CD4-positive, alpha-beta T cell treated with Interleukin-4 for 1 hour (primary cell): ENCODE measurements around the gene RBKS.
A peak's percentile ranks its signal among the peaks of the same experiment; 100 is the strongest.

ENCODE experiments used
- DNase-seq, 2 donors: peaks; one replicate each; pipeline ENCODE4 v3.0.0-alpha.2; 2020 to 2022

The RBKS gene

DNA sequence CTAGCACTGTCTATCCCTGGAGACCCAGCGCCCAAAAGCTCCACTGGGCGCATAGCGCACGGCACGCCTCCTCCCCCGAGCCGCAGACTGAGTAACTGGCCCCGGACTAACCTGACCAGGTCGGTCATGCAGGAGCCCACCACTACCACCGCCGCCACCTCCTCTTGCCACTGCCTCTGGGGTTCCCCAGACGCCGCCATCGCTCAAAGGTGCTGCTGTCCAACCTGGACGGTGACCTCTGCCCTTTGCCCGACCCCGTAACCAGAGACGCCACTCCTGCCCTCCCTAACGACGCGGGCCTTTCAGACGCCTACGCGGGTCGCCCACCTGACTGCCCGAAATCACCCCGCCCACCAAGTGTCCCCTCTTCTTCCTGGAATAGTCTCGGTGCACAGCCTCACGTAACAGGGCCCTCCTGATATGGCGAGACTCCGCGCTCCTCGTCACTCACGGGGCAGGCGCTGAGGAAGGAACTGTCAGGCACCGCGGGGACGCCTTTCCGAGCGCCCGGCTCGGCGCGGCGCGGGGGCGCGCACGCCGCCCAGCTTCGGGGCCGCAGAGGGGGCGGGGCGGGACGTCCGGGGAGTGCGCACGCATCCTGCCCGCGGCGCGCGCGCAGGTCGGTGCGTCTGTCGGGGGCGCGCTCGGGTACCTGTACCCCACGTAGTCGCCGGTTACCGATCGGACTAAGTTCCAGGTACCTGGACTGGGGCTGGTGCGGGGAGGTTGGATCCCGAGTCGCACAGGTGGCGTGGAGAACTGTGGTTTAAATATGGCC, at the start of gene RBKS, which contains the start of gene BABAM2:
TSS of gene RBKS (minus strand) at position 242 of the 778 bp plus-strand sequence. CDS start at position 200, 42 bp downstream.
TSS of gene BABAM2 (plus strand) at position 584 of the 778 bp plus-strand sequence. CDS start 3,828 bp downstream, outside the sequence.
- DNase-seq = peak; percentile 93 to 94

DNA sequence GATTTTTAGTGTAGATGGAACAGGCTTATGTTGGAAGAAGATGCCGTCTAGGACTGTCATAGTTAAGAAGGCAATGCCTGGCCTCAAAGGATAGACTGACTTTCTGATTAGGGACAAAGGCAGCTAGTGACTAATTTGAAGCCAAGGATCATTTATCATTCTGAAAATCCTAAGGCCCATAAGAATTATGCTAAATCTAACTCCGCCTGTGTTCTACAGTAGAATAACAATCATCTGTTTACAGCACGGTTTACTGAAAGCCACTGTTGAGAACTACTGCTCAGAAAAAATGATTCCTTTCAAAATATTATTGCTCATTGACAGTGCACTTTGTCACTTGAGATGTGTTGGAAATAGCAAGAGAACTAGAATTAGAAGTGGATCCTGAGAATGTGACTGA, 44.8 kb upstream of the RBKS start:
- DNase-seq = no peak

GRCh38 chr2:27932396-27932795, 42.2 kb upstream of the RBKS start:
- DNase-seq = no peak

DNA sequence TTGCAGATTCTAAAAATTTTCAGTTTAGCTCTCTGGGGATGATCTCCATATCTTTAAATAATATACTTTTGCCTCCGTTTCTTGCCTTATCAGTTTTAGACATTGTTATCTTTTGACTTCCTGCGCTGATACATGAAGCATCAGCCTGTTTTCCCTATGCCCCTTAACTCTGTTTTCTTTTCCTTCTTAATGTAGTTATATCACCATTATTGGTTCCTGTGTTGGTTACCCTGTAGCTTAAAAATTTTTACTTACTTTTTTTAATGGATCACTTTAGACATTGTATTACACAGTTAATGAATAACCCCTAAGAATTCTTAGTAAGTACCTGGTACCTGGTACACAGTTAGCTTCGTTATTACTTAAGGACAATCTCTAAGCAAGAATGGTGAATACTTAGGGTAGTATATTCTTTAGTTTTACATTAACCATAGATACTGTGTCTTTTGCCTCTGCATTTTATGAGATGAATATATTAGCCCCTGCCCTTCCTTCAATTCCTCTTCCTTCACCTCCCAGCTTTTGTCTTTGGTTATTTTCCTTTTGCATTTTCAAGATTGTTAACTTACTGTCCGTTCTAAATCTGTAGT, 41.3 kb upstream of the RBKS start:
- no peak for DNase-seq

DNA sequence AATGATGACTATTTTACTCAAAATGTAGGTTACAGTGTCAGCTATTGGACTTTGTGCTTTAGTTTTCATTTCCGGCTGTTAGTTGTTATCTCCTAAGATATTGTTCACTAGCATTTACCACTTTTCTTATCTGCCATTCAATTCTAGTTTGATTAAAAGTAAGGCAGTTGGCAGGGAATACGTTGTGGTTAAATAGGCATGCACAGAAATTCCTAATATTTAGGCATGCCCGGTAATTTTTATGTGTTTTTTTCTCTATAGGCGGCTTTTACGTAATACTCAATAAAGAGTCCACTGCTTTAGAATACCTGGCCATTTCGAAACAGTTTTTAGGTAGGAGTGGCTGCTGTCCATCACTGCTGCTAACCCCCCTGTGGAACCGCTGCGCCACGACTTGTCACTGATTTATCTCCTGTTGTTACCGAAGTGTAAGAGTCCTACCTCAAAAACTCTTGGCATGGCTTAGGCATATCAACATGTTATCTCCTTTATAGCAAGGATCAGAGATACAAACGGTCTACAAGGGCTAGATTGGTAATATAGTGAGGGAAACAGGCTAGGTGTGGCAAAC, 39.8 kb upstream of the RBKS start:
- no peak for DNase-seq

DNA sequence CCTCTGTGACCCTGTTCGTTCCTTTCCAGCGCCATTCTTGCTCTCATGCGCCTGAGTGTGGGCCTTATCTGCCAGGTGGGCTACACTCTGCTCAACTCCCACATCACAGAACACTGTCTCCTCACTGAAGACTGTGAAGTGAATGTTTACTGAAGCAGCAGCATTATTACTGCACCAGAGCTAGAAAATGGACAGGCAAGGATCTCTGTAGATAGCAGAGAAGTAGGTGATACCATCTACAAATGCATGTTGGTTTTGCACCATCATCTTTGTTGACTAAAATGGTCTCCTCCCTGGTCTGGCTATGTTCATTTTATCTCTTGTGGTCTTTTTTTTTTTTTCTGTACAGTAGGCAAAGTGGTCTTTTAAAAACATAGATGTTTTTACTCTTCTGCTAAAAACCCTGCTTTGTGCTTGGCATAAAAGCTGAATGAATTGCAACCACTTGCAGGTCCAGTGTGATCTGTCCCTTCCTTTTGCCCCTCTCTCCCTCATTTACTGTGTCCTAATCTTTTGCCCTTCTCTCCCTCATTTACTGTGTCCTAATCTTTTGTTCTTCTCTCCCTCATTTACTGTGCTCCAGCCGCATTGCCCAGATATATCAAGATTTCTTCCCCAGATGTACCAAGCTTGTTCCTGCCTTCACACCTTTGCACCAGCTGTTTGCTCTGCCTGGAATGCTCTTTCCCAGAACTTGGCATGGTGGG, 35.7 kb upstream of the RBKS start:
- DNase-seq = no peak

DNA sequence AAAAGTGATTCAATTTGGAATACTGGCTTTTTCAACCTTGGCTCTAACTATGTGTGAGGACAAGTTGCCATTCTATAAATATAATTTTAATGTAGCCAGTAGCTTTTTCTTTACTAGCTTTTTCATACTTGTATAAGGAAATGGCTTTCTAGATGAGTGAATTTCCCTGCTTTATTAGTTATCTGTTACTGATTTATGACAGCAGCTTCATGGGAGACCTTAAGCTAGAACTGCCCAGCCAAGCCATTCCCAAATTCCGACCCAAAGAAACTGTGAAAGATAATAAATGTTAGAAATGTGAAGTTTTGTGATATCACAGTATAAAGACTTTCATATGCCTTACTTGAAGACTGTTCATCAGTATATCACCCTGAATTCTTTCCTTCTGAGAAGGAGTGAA, 32.7 kb upstream of the RBKS start:
- DNase-seq = no peak

DNA sequence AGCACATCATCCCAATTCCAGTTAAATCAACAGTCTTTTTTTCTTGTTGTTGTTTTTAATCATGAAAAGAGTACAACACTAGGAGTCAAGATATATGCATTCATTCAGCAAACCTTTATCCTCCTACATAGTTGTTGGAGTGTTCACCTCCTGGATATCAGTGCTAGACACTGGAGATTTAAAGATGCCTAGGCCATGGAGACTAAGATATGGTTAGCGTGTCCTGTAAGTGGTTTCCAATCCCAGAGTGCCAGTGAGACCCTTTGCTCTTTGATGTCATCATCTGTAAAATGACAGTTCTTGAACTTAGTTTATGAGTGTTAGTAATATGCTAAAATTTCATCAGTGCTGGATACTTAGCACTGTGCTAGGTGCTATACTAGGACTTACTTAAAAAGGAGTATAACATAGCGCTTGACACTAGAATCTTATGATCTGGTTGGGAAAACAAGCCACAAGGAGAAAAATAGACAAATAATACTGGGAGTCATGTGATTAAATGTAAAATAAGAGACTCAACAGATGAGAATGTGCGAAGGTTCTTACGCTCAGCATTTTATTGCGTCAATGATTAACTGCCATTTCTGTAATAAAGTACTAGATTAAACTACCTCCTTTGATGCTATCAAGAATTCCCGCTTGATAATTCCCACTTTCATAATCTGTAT, 31.8 kb upstream of the RBKS start:
- no peak for DNase-seq

DNA sequence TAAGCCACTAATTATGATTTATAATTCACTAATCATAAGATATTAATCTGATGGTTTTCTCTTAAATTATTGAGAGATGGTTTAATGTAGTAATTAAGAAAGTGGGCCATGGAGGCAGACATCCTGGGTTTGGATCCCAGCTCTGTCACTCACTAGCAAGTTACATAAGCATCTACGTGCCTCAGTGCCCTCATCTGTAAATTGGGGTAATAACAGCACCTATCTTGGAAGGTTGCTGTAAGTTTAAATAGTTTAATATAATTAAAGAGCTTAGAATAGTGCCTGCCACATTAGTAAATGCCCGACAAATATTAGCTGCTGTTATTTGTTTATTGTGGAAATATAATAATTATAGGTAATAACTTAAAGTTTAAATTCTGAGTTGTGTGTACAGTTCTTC, 31.2 kb upstream of the RBKS start:
- DNase-seq = no peak

- DNase-seq = peak in 1 of 2 donors; percentile 83
Measured at GRCh38 chr2:27920148-27920885, 30.1 kb upstream of the RBKS start.

GRCh38 chr2:27916293-27916995, 26.3 kb upstream of the RBKS start:
- no peak for DNase-seq

DNA sequence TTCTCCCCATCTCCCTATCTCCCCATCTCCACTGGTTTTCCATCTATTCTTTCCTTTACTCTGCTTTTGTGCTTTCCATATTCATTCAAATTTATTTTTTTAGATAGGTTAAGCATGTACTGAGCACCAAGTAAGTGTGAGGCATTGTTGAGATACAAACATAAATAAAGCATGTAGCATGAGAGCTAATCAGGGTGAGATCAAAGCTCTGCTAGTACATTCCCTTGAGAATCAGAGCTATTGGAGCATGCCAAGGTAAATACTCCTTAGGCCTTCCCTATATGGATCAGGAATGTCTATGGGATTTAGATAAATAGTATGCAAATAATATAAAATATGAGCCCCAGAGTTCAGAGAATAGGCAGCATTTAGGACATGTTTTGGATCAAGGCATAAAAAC, 25.7 kb upstream of the RBKS start:
- DNase-seq = no peak

DNA sequence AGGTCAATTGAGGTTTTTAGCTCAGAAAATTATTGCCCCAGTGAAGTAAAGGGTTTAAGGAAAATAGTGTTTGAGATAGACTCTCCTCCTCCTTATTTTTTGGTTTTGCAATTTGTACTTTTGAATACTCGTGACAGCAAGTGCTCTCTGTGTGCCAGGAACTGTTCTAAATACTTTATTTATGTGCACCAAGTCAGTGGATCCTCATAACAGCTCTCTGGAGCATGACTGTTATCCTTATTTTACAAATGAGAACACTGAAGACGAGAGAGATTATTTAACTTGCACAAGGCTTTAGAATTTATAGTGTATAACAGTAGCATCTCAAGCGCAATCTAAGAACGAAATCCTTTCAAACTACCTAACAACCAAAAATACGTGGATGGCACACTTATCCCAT, 25.0 kb upstream of the RBKS start:
- no peak for DNase-seq

DNA sequence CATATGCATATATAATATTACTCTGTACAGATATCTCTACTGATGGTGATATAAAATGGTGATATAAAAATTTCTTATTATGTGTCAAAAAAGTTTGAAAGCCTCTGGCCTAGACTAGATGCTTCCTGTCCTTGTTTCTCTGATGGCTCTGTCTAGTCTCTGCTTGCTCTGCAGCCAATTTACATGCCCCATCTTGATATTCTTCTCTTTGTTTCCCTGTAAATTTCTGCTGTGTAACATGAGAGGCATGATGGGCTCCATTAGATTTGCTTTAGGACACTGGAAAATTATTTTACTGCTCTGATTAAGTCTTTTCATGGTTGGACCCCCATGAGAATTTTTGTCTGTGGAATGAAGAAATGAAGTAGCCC, 24.6 kb upstream of the RBKS start:
- DNase-seq = no peak

DNA sequence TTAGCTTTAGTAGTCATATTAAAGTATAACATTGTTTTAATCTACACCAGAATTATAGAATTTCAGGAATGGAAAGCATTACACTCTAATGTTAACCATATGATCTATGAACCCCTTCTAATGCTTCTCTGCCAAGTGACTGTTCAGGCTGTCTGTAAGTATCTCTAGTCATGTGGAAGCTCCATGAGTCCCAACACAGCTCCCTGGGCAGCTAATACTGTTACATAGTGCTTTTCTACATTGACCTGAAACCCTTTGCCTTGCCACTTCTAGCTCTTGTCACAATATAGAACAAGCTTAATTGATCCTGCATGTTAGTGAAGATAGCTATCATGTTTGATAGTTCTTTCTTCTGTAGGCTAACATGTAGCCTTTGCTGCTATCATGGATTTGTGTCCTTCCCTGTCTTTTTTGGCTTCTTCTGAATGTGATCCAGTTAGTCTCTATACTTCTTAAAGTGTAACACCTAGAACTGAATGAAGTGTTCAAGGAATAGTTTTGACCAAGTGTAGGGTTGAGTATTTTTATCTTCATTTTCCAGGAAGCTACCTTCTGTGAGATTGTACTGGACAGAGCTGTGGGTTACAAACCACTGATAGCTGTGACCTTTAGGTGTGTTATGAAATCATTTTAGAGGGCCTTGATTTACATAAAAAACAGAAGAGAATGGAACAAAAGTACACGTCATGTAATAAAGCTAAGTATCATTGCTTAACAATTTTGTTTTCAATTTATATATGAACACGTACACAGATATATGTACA, 24.0 kb upstream of the RBKS start:
- no peak for DNase-seq

DNA sequence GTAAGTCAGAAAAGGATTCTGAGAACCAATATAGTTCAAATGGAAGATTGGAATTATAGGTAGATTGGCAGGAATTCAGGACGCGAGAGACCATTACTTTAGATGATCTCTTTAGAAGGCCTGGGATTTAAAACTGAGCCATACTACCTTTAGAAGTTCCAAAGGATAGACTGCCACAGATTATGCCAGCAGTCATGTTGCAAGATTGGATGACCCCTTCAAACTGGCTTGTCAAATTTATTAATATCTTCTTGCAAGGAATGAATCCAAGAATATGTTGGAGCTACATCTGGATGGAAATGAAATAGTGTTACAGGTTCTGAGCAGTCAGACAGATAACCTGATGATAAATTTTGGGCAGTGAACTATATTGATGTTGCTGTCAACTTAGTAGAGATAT, 22.3 kb upstream of the RBKS start:
- DNase-seq = no peak

GRCh38 chr2:27911458-27912210, 21.4 kb upstream of the RBKS start:
- no peak for DNase-seq

- DNase-seq = no peak
Measured at GRCh38 chr2:27909901-27910300, 19.7 kb upstream of the RBKS start.

DNA sequence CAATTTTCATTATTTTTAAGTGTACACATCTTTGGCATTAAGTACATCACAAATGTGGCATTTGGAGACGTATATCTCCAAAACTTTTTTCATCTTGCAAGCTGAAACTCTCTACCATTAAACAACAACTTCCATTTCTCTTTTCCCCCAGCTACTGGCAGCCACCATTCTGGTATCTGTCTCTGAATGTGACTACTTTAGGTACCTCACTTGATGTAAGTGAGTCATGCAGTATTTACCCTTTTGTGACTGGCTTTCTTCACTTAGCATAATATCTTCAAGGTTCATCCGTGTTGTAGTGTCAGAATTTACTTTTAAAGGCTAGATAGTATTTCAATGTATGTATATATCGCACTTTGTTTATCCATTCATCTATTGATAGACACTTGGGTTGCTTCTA, 17.4 kb upstream of the RBKS start:
- no peak for DNase-seq

- DNase-seq = no peak
Measured at GRCh38 chr2:27906074-27906473, 15.9 kb upstream of the RBKS start.
